D721Med (cell line): ENCODE results near the gene MEIS1.

Source experiments
- DNase-seq: peaks from one replicate; pipeline ENCODE4 v3.0.0; 2011; ENCODE audit warnings: low spot score; ENCODE audit not compliant: insufficient read length
- FAIRE-seq: peaks from 2 replicates; lab custom pipeline; 2011; peaks lifted over from hg19 to GRCh38; lab: Jason Lieb, UNC
- TF ChIP-seq, protein P1 (sequence below): IDR thresholded peaks from 2 replicates; pipeline ENCODE4 v1.5.1; 2012; ENCODE audit warnings: mild to moderate bottlenecking, control low read depth; ENCODE audit not compliant: insufficient read depth; ENCODE audit errors: missing control alignments

MEIS1 gene

GRCh38 chr2:66432801-66433694 is 1.9 kb upstream of the MEIS1 start:
- TF ChIP-seq, protein P1, sequence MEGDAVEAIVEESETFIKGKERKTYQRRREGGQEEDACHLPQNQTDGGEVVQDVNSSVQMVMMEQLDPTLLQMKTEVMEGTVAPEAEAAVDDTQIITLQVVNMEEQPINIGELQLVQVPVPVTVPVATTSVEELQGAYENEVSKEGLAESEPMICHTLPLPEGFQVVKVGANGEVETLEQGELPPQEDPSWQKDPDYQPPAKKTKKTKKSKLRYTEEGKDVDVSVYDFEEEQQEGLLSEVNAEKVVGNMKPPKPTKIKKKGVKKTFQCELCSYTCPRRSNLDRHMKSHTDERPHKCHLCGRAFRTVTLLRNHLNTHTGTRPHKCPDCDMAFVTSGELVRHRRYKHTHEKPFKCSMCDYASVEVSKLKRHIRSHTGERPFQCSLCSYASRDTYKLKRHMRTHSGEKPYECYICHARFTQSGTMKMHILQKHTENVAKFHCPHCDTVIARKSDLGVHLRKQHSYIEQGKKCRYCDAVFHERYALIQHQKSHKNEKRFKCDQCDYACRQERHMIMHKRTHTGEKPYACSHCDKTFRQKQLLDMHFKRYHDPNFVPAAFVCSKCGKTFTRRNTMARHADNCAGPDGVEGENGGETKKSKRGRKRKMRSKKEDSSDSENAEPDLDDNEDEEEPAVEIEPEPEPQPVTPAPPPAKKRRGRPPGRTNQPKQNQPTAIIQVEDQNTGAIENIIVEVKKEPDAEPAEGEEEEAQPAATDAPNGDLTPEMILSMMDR = no peak
- peak; percentile 65 for DNase-seq
- no peak for FAIRE-seq

- DNase-seq (no peak), FAIRE-seq (no peak)
- TF ChIP-seq, protein P1 = no peak
Observed at GRCh38 chr2:66433695-66433944, 1.3 kb upstream of the MEIS1 start.

DNA sequence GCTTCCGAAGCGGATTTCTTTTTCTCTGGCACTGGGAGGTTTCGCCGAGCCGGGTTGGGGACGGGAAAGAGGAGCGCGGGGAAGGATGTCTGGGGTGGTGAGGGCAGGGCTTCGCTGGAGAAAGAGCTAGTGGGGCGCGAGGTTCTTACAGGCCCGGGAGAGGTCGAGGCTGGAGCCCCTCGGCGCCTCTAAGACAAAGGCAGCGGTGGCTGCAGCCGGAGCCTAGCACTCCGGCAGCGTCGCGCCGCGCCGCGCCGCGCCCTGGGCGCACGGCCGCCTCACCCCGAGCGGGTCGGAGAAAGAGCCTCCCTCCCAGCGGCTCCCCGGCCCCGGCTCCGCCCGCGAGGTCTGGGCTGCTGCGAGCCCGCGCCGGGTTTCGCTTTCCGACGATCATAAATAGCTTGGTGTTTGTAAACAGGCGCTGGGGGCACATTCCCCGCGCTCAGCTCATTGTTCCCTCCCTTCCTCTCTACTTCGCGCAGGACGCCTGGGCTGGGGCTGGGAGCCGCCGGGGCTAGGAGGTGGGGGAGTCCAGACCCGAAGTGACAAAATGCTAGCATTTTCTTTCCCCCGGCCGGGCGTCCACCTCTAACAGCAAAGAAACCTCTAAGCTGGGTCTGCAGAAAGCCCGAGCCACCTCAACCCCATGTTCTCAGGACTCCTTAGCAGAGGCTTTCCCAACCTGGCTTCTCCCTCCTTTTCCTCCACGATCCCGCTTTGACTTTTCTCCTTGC is 813 bp upstream of the MEIS1 start:
- TF ChIP-seq, protein P1 = no peak
- FAIRE-seq (no peak), DNase-seq (no peak)

DNA sequence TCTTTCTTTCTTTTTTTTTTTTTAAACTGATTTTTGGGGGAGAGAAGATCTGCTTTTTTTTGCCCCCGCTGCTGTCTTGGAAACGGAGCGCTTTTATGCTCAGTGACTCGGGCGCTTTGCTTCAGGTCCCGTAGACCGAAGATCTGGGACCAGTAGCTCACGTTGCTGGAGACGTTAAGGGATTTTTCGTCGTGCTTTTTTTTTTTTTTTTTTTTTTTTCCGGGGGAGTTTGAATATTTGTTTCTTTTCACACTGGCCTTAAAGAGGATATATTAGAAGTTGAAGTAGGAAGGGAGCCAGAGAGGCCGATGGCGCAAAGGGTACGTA is 587 bp downstream of the MEIS1 start:
- DNase-seq (no peak), FAIRE-seq (no peak)
- TF ChIP-seq, protein P1 = no peak

DNA sequence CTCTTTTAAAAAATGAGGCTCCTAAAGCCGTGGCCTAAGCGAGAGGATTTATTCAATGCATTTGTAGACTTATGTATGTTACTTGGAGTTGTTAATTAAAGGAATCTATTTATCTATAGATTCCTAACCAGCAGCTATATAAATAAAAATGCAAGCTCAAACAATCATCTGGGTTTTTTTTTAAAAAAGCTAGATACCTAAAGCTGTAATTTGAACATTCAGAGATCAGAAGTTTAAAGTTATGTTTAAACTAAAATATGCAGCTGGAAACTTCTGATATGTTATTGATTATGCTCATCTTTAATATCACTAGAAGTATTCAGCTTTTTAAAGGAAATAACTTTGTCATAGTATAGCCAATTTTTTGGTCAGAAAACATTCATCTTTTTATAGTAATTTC is 1.0 kb downstream of the MEIS1 start:
- FAIRE-seq (no peak), DNase-seq (no peak)
- TF ChIP-seq, protein P1 = no peak

DNA sequence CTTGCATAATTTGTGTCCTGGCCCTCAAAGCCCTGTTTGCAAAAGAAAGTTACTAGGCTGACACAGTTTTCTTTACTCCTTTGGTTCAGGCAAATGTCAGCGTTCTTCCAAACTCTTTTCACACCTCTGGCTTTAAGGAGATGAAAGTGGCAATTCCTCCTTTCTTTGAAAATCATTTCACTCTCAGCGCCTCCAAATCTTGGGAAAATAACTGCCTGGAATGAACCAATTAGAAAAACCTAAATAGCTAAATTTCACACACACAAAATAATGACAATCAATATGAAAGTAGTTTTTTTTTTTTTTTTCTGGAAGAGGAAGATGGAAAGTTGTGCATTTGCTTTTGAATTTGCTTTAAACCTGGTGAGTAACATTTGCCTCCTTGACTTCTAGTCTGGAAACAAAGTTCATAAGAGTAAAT is 1.7 kb downstream of the MEIS1 start:
- TF ChIP-seq, protein P1 = no peak
- DNase-seq (no peak), FAIRE-seq (no peak)
